Endothelial cell (in vitro differentiated cells): Measurements from ENCODE around the gene MAP2K7. TPM values are rescaled to one million over a fixed set of nuclear protein-coding genes. Genes with fewer than 3 reads are reported as not detected.

Experiments
- DNase-seq: peaks from one replicate; pipeline ENCODE4 v3.0.0; 2021; ENCODE audit warnings: low spot score
- H3K27ac Mint-ChIP-seq: one replicate; pipeline ENCODE4 v1.8.0; 2021; ENCODE audit warnings: mixed read lengths, inconsistent platforms; ENCODE audit not compliant: unreplicated experiment
- H3K27me3 Mint-ChIP-seq: one replicate; pipeline ENCODE4 v1.8.0; 2021; ENCODE audit warnings: mild to moderate bottlenecking, moderate library complexity, mixed read lengths, inconsistent platforms; ENCODE audit not compliant: unreplicated experiment
- H3K36me3 Mint-ChIP-seq: one replicate; pipeline ENCODE4 v1.8.0; 2021; ENCODE audit warnings: mild to moderate bottlenecking, low read depth, mixed read lengths, inconsistent platforms; ENCODE audit not compliant: unreplicated experiment
- H3K4me1 Mint-ChIP-seq: one replicate; pipeline ENCODE4 v1.8.0; 2021; ENCODE audit warnings: mild to moderate bottlenecking, mixed read lengths, inconsistent platforms; ENCODE audit not compliant: unreplicated experiment
- H3K4me3 Mint-ChIP-seq: one replicate; pipeline ENCODE4 v1.8.0; 2021; ENCODE audit warnings: mild to moderate bottlenecking, mixed read lengths, inconsistent platforms; ENCODE audit not compliant: unreplicated experiment
- H3K9me3 Mint-ChIP-seq: one replicate; pipeline ENCODE4 v1.8.0; 2021; ENCODE audit warnings: mixed read lengths, inconsistent platforms; ENCODE audit not compliant: unreplicated experiment
- CTCF ChIP-seq: fragments of 200-600 bp; sonication (generic); IDR thresholded peaks from one replicate; pipeline ENCODE4 v1.5.0; 2021; ENCODE audit warnings: antibody characterized with exemption; ENCODE audit not compliant: unreplicated experiment
- total RNA-seq: library from RNA; stranded (reverse); fragmentation: NEBNext Ultra II Directional; extraction: Animal tissue kit (Norgen Biotek cat#: 25700); gene quantifications from one replicate; pipeline ENCODE4 v1.2.1, GENCODE V29; 2021; ENCODE audit not compliant: unreplicated experiment

MAP2K7 gene
- total RNA-seq, 1 donor from 2014 or later, result 31.1 TPM

DNA sequence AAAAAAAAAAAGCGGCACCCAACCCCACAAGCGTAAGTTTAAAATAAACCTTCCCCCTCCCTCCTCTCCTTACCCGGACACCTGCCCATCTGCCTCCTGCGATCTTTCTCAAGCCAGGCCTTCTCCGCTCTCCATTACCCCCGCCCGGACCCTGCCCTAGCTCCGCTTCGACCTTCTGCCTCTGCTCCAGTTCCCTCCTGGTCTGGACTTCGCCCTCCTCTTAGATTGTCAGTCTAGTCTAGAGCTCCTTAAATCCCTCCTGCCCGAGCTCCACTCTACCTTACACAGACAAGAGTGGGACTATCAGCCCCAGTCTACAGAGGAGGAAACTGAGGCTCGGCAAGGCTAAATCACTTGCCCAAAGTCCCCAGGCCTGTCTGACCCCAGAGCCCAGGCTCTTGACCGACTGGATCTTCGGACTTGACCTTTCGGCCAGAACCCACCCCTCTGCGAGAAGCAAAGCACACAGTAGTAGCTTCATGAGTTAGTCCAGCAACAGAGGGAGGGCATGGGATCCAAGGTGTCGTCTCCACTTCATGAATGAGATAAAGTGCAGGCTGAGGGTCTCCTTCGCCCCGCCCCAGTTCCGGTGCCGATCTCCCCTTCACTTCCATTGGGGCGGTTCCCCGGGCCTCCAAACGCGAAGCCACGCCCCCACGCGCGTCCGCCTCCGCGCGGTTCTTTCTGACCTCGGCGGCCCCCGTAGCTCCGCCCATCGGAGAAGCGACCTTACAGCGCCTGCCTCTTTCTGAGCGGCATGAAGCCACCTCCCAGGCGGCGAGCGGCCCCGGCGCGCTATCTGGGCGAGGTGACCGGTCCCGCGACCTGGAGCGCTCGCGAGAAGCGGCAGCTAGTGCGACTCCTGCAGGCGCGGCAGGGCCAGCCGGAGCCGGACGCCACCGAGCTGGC lies 16.2 kb downstream of the MAP2K7 start, which contains the start of gene SNAPC2:
SNAPC2 (plus strand) TSS at position 729 of the 909 bp plus-strand sequence; CDS start at position 758, 29 bp downstream.
- H3K4me3 Mint-ChIP-seq, result peak within 1 kb of the TSS; percentile 88
- H3K4me1 Mint-ChIP-seq, result peaks cover 12% of the 10 kb centered on the region
- H3K36me3 Mint-ChIP-seq, result peaks cover 8% of the 10 kb centered on the region
- peaks cover 24% of the 10 kb centered on the region for H3K27me3 Mint-ChIP-seq
- peak; percentile 97 for DNase-seq
- no peaks in the 10 kb centered on the region for H3K9me3 Mint-ChIP-seq
- peak within 1 kb of the TSS; percentile 64 for H3K27ac Mint-ChIP-seq
- TF ChIP-seq CTCF, result no peak

DNA sequence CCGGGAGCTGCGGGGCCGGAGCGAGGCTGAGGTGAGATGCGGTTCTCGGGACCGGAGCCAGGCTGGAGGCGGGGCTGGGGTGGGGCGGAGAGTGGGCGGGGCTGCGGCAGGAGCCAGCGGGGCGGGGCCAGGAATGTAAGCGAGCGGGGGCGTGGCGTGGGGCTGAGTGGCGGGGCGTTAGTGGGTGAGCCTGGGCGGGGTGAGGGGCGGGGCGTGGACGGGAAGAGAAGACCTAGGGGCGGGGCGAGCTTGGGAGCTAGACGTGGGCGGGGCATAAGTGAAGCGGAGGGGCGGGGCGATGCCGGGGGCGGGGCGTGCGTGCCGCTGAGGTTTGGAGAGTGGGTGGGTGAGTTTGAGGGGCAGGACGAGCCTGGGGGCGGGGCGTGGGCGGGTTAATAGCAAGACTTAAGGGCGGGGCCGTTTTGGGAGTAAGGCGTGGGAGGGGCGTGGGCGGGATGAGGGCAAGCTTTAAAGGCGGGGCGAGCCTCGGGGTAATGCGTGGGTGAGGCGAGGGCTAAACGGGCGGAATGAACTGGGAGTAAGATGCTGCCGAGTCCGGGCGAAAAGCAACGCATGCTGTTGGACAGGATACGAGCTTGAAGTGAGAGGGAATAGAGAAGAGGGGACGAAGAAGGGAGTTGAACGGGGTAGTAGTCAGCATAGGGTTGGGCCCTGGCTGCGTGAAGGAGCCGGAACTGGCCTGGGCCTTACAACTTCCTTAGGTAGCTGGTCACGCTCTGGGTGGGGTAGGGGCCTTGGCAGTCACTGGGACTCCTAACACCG lies 17.0 kb downstream of the MAP2K7 start:
- peak; percentile 99 for DNase-seq
- peaks cover 15% of the 10 kb centered on the region for H3K27me3 Mint-ChIP-seq
- peaks cover 8% of the 10 kb centered on the region for H3K4me1 Mint-ChIP-seq
- peak overlapping the region; percentile 88 for H3K4me3 Mint-ChIP-seq
- peaks cover 8% of the 10 kb centered on the region for H3K36me3 Mint-ChIP-seq
- no peak for TF ChIP-seq CTCF
- H3K27ac Mint-ChIP-seq, result peak overlapping the region; percentile 64
- no peaks in the 10 kb centered on the region for H3K9me3 Mint-ChIP-seq

GRCh38 chr19:7921302-7921966 lies 17.8 kb downstream of the MAP2K7 start:
- TF ChIP-seq CTCF, result no peak
- DNase-seq, result no peak
- H3K9me3 Mint-ChIP-seq, result no peaks in the 10 kb centered on the region
- peaks cover 17% of the 10 kb centered on the region for H3K27me3 Mint-ChIP-seq
- H3K36me3 Mint-ChIP-seq, result peaks cover 8% of the 10 kb centered on the region
- peaks cover 11% of the 10 kb centered on the region for H3K4me1 Mint-ChIP-seq
- H3K27ac Mint-ChIP-seq, result no peak overlapping the region
- H3K4me3 Mint-ChIP-seq, result no peak overlapping the region

GRCh38 chr19:7921967-7922835 lies 18.5 kb downstream of the MAP2K7 start:
- no peak for DNase-seq
- Mint-ChIP-seq H3K4me3 (no peak overlapping the region), H3K27ac (no peak overlapping the region), H3K4me1 (peaks cover 10% of the 10 kb centered on the region), H3K36me3 (peaks cover 8% of the 10 kb centered on the region), H3K9me3 (no peaks in the 10 kb centered on the region), H3K27me3 (peaks cover 17% of the 10 kb centered on the region)
- TF ChIP-seq CTCF, result no peak
